WTC11 (cell line): ENCODE measurements around the gene C17orf100. TPM values are rescaled to one million over a fixed set of nuclear protein-coding genes. Genes with fewer than 3 reads are reported as not detected.

ENCODE experiments used
- ATAC-seq: fragments of 200-7000 bp; cut with Tn5 transposase; 2 replicates; pipeline ENCODE4 v1.10.0; 2021; ENCODE audit warnings: mild to moderate bottlenecking, moderate library complexity
- CTCF ChIA-PET: fragments of 300-600 bp; sonication (Branson Sonifier 250); formaldehyde crosslinking; loops from one replicate; lab custom pipeline; 2021; ENCODE audit warnings: antibody characterized with exemption; lab: Charles Lee
- POLR2A ChIA-PET: fragments of 350-600 bp; sonication (Branson Sonifier 250); formaldehyde crosslinking; loops from one replicate; lab custom pipeline; 2021; ENCODE audit warnings: antibody characterized with exemption; lab: Charles Lee
- DNase-seq: peaks from one replicate; pipeline ENCODE4 v3.0.0; 2021; ENCODE audit warnings: low spot score
- H3K27ac Mint-ChIP-seq: 2 replicates; pipeline ENCODE4 v1.8.0; 2021; ENCODE audit warnings: mixed read lengths
- H3K27me3 Mint-ChIP-seq: 2 replicates; pipeline ENCODE4 v1.8.0; 2021; ENCODE audit warnings: low read depth, mild to moderate bottlenecking, moderate library complexity, mixed read lengths
- H3K36me3 Mint-ChIP-seq: 2 replicates; pipeline ENCODE4 v1.8.0; 2021; ENCODE audit warnings: mixed read lengths
- H3K4me1 Mint-ChIP-seq: 2 replicates; pipeline ENCODE4 v1.8.0; 2022; ENCODE audit warnings: mixed read lengths
- H3K4me3 Mint-ChIP-seq: 2 replicates; pipeline ENCODE4 v1.8.0; 2021; ENCODE audit warnings: mild to moderate bottlenecking, moderate library complexity, mixed read lengths
- H3K9me3 Mint-ChIP-seq: 2 replicates; pipeline ENCODE4 v1.8.0; 2021; ENCODE audit warnings: mixed read lengths
- CREB1 ChIP-seq: sonication (generic); formaldehyde crosslinking; IDR thresholded peaks from 2 replicates; pipeline ENCODE4 v1.8.0; 2023; ENCODE audit warnings: mild to moderate bottlenecking, missing genetic modification reagents
- CREM ChIP-seq: sonication (generic); formaldehyde crosslinking; IDR thresholded peaks from 2 replicates; pipeline ENCODE4 v1.8.1; 2022; ENCODE audit warnings: mild to moderate bottlenecking, missing genetic modification reagents, moderate library complexity
- ESRRA ChIP-seq: sonication (generic); formaldehyde crosslinking; IDR thresholded peaks from 2 replicates; pipeline ENCODE4 v1.8.1; 2022; ENCODE audit warnings: mild to moderate bottlenecking, missing genetic modification reagents, borderline replicate concordance
- ETV6 ChIP-seq: sonication (generic); formaldehyde crosslinking; IDR thresholded peaks from 2 replicates; pipeline ENCODE4 v1.8.1; 2022; ENCODE audit warnings: mild to moderate bottlenecking, missing genetic modification reagents
- FOXJ3 ChIP-seq: sonication (generic); formaldehyde crosslinking; IDR thresholded peaks from 2 replicates; pipeline ENCODE4 v1.9.0; 2021; ENCODE audit warnings: missing genetic modification reagents, mild to moderate bottlenecking, borderline replicate concordance
- GABPB1 ChIP-seq: sonication (generic); formaldehyde crosslinking; IDR thresholded peaks from 2 replicates; pipeline ENCODE4 v1.8.1; 2023; ENCODE audit warnings: mild to moderate bottlenecking, missing genetic modification reagents
- HMGA2 ChIP-seq: fragments of 250-450 bp; sonication (Bioruptor Pico); IDR thresholded peaks from 2 replicates; pipeline ENCODE4 v1.4.0; 2021; ENCODE audit warnings: mild to moderate bottlenecking, moderate library complexity
- RELA ChIP-seq: sonication (generic); formaldehyde crosslinking; IDR thresholded peaks from 2 replicates; pipeline ENCODE4 v1.8.1; 2022; ENCODE audit warnings: missing genetic modification reagents, mild to moderate bottlenecking, borderline replicate concordance
- TEAD1 ChIP-seq: sonication (generic); formaldehyde crosslinking; IDR thresholded peaks from 2 replicates; pipeline ENCODE4 v1.8.0; 2022; ENCODE audit warnings: mild to moderate bottlenecking, missing genetic modification reagents
- ZNF423 ChIP-seq: fragments of 250-450 bp; sonication (Bioruptor Pico); IDR thresholded peaks from 2 replicates; pipeline ENCODE4 v2.1.2; 2022; ENCODE audit warnings: mild to moderate bottlenecking, moderate library complexity
- total RNA-seq: library from RNA; stranded (reverse); gene quantifications from 3 replicates; pipeline ENCODE4 v1.2.3, GENCODE V29; 2021
- TF ChIP-seq, protein P1 (sequence below): sonication (generic); formaldehyde crosslinking; IDR thresholded peaks from 2 replicates; pipeline ENCODE4 v1.8.0; 2022; ENCODE audit warnings: mild to moderate bottlenecking, missing genetic modification reagents
- TF ChIP-seq, protein P2 (sequence below): sonication (generic); formaldehyde crosslinking; IDR thresholded peaks from 2 replicates; pipeline ENCODE4 v1.8.0; 2022; ENCODE audit warnings: mild to moderate bottlenecking, missing genetic modification reagents
- TF ChIP-seq, protein P3 (sequence below): sonication (generic); formaldehyde crosslinking; IDR thresholded peaks from 2 replicates; pipeline ENCODE4 v1.8.0; 2023; ENCODE audit warnings: mild to moderate bottlenecking, missing genetic modification reagents
- TF ChIP-seq, protein P4 (sequence below): sonication (generic); formaldehyde crosslinking; IDR thresholded peaks from 2 replicates; pipeline ENCODE4 v1.8.1; 2023; ENCODE audit warnings: mild to moderate bottlenecking, missing genetic modification reagents, moderate library complexity
- TF ChIP-seq, protein P5 (sequence below): sonication (generic); formaldehyde crosslinking; IDR thresholded peaks from 2 replicates; pipeline ENCODE4 v1.8.1; 2023; ENCODE audit warnings: mild to moderate bottlenecking, missing genetic modification reagents
- TF ChIP-seq, protein P6 (sequence below): fragments of 250-450 bp; sonication (Bioruptor Pico); IDR thresholded peaks from 2 replicates; pipeline ENCODE4 v1.9.0; 2021; ENCODE audit warnings: mild to moderate bottlenecking

The C17orf100 gene
- total RNA-seq, 1 experiment from 2014 or later = 2.7 TPM

DNA sequence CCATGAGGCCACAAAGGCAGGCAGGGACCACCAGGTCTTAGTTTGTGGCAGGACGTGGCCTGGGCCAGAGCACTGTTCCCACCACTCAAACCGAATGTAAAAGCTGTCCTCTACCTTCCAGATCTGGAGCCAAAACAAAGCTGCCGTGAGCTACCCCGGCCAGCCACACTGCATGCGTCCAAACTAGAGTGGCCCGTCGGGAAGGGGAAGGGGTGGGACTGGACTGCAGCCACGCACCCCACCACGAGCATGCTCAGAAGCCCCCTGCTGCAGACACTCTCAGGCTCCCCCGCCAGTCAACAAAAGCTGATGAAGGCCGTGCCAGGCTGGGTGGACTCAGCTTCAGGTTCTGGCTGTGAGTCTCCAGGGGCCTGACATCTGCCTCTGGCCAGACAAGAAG, 46.4 kb downstream of the C17orf100 start (continued):
- TF ChIP-seq ESRRA = no peak
- TF ChIP-seq, all 79 proteins: peak for 0

DNA sequence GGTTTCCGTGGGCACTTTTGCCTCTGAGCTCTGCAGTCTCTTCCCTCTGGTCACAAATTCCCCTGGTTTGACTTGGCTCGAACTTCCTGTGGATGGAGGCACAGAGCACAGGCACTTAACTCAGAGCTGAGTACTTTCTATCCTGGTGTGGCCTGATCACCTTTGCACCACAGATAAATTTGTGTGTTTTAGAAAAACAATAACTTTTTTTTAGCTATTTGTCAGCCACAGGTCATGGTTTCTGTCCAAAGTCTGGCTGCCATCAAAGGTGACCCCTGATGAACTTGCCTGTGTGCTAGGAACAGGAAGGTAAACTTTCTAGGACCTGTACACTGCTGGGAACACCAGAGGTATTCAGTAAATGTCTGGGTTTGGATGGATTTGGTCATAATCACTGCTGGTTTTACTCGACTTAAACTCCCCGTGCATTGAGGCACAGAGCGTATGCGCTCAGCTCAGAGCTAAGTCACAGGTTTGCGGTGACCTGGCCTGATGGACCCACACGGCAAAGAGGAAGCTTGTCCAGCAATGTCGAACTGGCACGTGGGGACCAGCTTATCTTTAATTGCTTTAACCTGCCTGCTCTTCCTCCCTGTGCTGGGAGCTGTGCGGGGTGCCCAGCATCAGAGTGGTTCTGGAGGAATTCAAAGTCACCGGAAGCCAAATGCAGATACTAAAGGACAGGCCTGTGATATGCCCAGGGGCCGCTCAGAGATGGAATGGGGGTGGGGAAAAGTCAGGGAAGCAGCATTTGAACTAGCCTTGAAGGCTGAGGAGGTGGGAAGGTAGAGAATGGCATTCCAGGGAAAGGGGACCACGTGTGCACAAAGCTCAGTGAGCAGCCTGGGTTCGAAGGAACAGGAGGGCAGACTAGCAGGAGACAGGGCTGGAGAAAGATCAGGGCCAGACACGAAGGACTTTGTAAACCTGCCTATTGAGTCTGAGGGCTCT, 48.7 kb downstream of the C17orf100 start:
- DNase-seq = no peak
- no peak overlapping the region for H3K4me3 Mint-ChIP-seq
- H3K4me1 Mint-ChIP-seq = peaks cover 6% of the 10 kb centered on the region
- H3K27ac Mint-ChIP-seq = no peak overlapping the region
- no peaks in the 10 kb centered on the region for H3K9me3 Mint-ChIP-seq
- TF ChIP-seq ZNF423 (CRISPR knock-in tag) (no peak), CREM (CRISPR knock-in tag) (no peak), ETV6 (CRISPR knock-in tag) (no peak), TEAD1 (CRISPR knock-in tag) (no peak), GABPB1 (CRISPR knock-in tag) (peak; percentile 66; the same call in 1 of the 2 replicates)
- TF ChIP-seq, protein P1, sequence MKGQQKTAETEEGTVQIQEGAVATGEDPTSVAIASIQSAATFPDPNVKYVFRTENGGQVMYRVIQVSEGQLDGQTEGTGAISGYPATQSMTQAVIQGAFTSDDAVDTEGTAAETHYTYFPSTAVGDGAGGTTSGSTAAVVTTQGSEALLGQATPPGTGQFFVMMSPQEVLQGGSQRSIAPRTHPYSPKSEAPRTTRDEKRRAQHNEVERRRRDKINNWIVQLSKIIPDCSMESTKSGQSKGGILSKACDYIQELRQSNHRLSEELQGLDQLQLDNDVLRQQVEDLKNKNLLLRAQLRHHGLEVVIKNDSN (CRISPR knock-in tag) = no peak
- TF ChIP-seq, protein P2, sequence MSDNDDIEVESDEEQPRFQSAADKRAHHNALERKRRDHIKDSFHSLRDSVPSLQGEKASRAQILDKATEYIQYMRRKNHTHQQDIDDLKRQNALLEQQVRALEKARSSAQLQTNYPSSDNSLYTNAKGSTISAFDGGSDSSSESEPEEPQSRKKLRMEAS = no peak
- TF ChIP-seq, all 79 proteins: peak for 1
- CTCF ChIA-PET = interaction anchor here (0.7 to 4.8 kb wide), 10 partner anchors 10 to 321 kb away, joined by 3 to 104 read pairs (median 6); partner anchors contain the start of gene SLC13A5
- Mint-ChIP-seq H3K36me3 (no peaks in the 10 kb centered on the region), H3K27me3 (no peaks in the 10 kb centered on the region; the same call in 1 of the 2 replicates)
- no peak for ATAC-seq
- POLR2A ChIA-PET = no interaction called here

DNA sequence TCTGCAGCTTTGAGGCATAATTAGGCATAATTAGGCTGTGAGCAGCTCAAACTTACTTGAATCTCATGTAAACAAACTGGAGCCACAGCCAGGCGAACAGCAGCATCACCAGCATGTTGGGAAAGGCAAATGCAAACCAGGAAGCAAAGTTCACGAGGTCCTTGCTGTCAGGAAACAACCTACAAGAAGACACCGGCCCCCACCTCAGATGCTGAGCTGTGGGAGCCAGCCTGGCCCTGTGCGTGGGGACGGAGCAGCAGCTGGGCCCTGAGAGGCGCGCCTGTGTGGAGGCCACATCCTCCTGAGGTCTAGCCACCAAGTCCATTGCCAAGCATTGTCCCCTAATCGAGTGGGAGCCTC, 49.4 kb downstream of the C17orf100 start:
- Mint-ChIP-seq H3K9me3 (no peaks in the 10 kb centered on the region), H3K27me3 (no peaks in the 10 kb centered on the region; the same call in 1 of the 2 replicates), H3K4me1 (peaks cover 6% of the 10 kb centered on the region), H3K27ac (no peak overlapping the region), H3K36me3 (no peaks in the 10 kb centered on the region), H3K4me3 (no peak overlapping the region)
- TF ChIP-seq FOXJ3 (CRISPR knock-in tag) = no peak
- TF ChIP-seq, protein P3, sequence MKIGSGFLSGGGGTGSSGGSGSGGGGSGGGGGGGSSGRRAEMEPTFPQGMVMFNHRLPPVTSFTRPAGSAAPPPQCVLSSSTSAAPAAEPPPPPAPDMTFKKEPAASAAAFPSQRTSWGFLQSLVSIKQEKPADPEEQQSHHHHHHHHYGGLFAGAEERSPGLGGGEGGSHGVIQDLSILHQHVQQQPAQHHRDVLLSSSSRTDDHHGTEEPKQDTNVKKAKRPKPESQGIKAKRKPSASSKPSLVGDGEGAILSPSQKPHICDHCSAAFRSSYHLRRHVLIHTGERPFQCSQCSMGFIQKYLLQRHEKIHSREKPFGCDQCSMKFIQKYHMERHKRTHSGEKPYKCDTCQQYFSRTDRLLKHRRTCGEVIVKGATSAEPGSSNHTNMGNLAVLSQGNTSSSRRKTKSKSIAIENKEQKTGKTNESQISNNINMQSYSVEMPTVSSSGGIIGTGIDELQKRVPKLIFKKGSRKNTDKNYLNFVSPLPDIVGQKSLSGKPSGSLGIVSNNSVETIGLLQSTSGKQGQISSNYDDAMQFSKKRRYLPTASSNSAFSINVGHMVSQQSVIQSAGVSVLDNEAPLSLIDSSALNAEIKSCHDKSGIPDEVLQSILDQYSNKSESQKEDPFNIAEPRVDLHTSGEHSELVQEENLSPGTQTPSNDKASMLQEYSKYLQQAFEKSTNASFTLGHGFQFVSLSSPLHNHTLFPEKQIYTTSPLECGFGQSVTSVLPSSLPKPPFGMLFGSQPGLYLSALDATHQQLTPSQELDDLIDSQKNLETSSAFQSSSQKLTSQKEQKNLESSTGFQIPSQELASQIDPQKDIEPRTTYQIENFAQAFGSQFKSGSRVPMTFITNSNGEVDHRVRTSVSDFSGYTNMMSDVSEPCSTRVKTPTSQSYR (CRISPR knock-in tag) = no peak
- no peak for TF ChIP-seq ETV6 (CRISPR knock-in tag)
- no peak for TF ChIP-seq HMGA2 (CRISPR knock-in tag)
- TF ChIP-seq CREB1 (CRISPR knock-in tag) = no peak
- TF ChIP-seq, protein P4, sequence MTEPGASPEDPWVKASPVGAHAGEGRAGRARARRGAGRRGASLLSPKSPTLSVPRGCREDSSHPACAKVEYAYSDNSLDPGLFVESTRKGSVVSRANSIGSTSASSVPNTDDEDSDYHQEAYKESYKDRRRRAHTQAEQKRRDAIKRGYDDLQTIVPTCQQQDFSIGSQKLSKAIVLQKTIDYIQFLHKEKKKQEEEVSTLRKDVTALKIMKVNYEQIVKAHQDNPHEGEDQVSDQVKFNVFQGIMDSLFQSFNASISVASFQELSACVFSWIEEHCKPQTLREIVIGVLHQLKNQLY (CRISPR knock-in tag) = no peak
- TF ChIP-seq, protein P5, sequence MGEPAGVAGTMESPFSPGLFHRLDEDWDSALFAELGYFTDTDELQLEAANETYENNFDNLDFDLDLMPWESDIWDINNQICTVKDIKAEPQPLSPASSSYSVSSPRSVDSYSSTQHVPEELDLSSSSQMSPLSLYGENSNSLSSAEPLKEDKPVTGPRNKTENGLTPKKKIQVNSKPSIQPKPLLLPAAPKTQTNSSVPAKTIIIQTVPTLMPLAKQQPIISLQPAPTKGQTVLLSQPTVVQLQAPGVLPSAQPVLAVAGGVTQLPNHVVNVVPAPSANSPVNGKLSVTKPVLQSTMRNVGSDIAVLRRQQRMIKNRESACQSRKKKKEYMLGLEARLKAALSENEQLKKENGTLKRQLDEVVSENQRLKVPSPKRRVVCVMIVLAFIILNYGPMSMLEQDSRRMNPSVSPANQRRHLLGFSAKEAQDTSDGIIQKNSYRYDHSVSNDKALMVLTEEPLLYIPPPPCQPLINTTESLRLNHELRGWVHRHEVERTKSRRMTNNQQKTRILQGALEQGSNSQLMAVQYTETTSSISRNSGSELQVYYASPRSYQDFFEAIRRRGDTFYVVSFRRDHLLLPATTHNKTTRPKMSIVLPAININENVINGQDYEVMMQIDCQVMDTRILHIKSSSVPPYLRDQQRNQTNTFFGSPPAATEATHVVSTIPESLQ (CRISPR knock-in tag) = no peak
- TF ChIP-seq RELA (CRISPR knock-in tag) = no peak
- TF ChIP-seq, protein P6, sequence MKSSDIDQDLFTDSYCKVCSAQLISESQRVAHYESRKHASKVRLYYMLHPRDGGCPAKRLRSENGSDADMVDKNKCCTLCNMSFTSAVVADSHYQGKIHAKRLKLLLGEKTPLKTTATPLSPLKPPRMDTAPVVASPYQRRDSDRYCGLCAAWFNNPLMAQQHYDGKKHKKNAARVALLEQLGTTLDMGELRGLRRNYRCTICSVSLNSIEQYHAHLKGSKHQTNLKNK = no peak
- no peak for DNase-seq
- POLR2A ChIA-PET = no interaction called here
- no peak for ATAC-seq
- CTCF ChIA-PET = interaction anchor here (1.4 to 4.8 kb wide), 14 partner anchors 8 to 321 kb away, joined by 3 to 104 read pairs (median 8); partner anchors contain the start of genes RNASEK, SLC13A5 and TEKT1
